NCI-H1436 (cell line): ENCODE data around the gene CFAP298.
"Not testable (repeated sequence)": the region's sequence is repeated elsewhere in the genome, so short reads cannot be mapped to it uniquely, and the experiment has no call there.

Experiments
- DNase-seq: peaks from one replicate; lab custom pipeline; 2025; lab: John Stamatoyannopoulos, UW

The CFAP298 gene

GRCh38 chr21:32612075-32612998 is at the start of gene CFAP298:
Gene CFAP298, minus strand, starts transcription at chr21:32612377. Its CDS starts 134 bp downstream, at chr21:32612243.
- DNase-seq, result peak; percentile 53

GRCh38 chr21:32661026-32661782 is 49.0 kb upstream of the CFAP298 start:
- not testable (repeated sequence) for DNase-seq

GRCh38 chr21:32658524-32658923 is 46.3 kb upstream of the CFAP298 start:
- no peak for DNase-seq

- DNase-seq, result peak; percentile 4
Measured at GRCh38 chr21:32653326-32653901, 41.2 kb upstream of the CFAP298 start.

GRCh38 chr21:32648165-32648564 is 36.0 kb upstream of the CFAP298 start:
- DNase-seq, result no peak

- no peak for DNase-seq
Measured at GRCh38 chr21:32645261-32646182, 33.3 kb upstream of the CFAP298 start.

- DNase-seq, result no peak
Measured at GRCh38 chr21:32641710-32642698, 29.8 kb upstream of the CFAP298 start.

GRCh38 chr21:32626621-32627196 is 14.5 kb upstream of the CFAP298 start:
- no peak for DNase-seq

GRCh38 chr21:32618218-32618617 is 6.0 kb upstream of the CFAP298 start:
- not testable (repeated sequence) for DNase-seq

GRCh38 chr21:32613436-32614043 is 1.4 kb upstream of the CFAP298 start:
- no peak for DNase-seq

- no peak for DNase-seq
Measured at GRCh38 chr21:32612999-32613337, 791 bp upstream of the CFAP298 start.

GRCh38 chr21:32611471-32611997 is 643 bp downstream of the CFAP298 start:
- DNase-seq, result no peak

- not testable (repeated sequence) for DNase-seq
Measured at GRCh38 chr21:32610940-32611339, 1.2 kb downstream of the CFAP298 start.

- no peak for DNase-seq
Measured at GRCh38 chr21:32608851-32609250, 3.3 kb downstream of the CFAP298 start.

GRCh38 chr21:32605469-32605868 is 6.7 kb downstream of the CFAP298 start:
- no peak for DNase-seq

GRCh38 chr21:32604464-32604863 is 7.7 kb downstream of the CFAP298 start:
- DNase-seq, result no peak

- no peak for DNase-seq
Measured at GRCh38 chr21:32603131-32603530, 9.0 kb downstream of the CFAP298 start.

GRCh38 chr21:32602099-32602498 is 10.1 kb downstream of the CFAP298 start:
- DNase-seq, result no peak

GRCh38 chr21:32599526-32599925 is 12.7 kb downstream of the CFAP298 start:
- no peak for DNase-seq
